Type B pancreatic cell (in vitro differentiated cells): ENCODE data around the gene ACTL7B. TPM values are rescaled to one million over a fixed set of nuclear protein-coding genes. Genes with fewer than 3 reads are reported as not detected.
"Not testable (repeated sequence)": the region's sequence is repeated elsewhere in the genome, so short reads cannot be mapped to it uniquely, and the experiment has no call there.

Experiments
- DNase-seq: peaks from one replicate; pipeline ENCODE4 v3.0.0; 2021; ENCODE audit warnings: mixed read lengths; ENCODE audit not compliant: unreplicated experiment; ENCODE audit errors: extremely low spot score
- H3K27ac Mint-ChIP-seq: 2 replicates; pipeline ENCODE4 v1.8.0; 2021; ENCODE audit warnings: mild to moderate bottlenecking, mixed read lengths
- H3K27me3 Mint-ChIP-seq: 2 replicates; pipeline ENCODE4 v1.8.0; 2021; ENCODE audit warnings: mixed read lengths
- H3K36me3 Mint-ChIP-seq: 2 replicates; pipeline ENCODE4 v1.8.0; 2021; ENCODE audit warnings: mixed read lengths
- H3K4me1 Mint-ChIP-seq: one replicate; pipeline ENCODE4 v1.8.0; 2021; ENCODE audit warnings: mixed read lengths; ENCODE audit not compliant: unreplicated experiment
- H3K4me3 Mint-ChIP-seq: 2 replicates; pipeline ENCODE4 v1.8.0; 2021; ENCODE audit warnings: mild to moderate bottlenecking, mixed read lengths
- H3K9me3 Mint-ChIP-seq: 2 replicates; pipeline ENCODE4 v1.8.0; 2021; ENCODE audit warnings: mixed read lengths
- CTCF ChIP-seq: fragments of 200-600 bp; sonication (generic); conservative IDR thresholded peaks from 2 replicates; pipeline ENCODE4 v1.5.0; 2021; ENCODE audit warnings: antibody characterized with exemption, mild to moderate bottlenecking
- total RNA-seq: library from RNA; stranded (reverse); gene quantifications from 2 replicates; pipeline ENCODE4 v1.2.1, GENCODE V29; 2021; ENCODE audit warnings: low replicate concordance

Gene ACTL7B
- total RNA-seq, 1 donor from 2014 or later = not detected

GRCh38 chr9:108897324-108898096 is 41.7 kb upstream of the ACTL7B start:
- no peak overlapping the region for H3K4me3 Mint-ChIP-seq
- no peak overlapping the region for H3K27ac Mint-ChIP-seq
- TF ChIP-seq CTCF = no peak
- peaks cover 6% of the 10 kb centered on the region for H3K4me1 Mint-ChIP-seq
- no peak for DNase-seq
- peaks cover 47% of the 10 kb centered on the region for H3K36me3 Mint-ChIP-seq
- no peaks in the 10 kb centered on the region for H3K9me3 Mint-ChIP-seq
- no peaks in the 10 kb centered on the region for H3K27me3 Mint-ChIP-seq

- H3K9me3 Mint-ChIP-seq = no peaks in the 10 kb centered on the region
- TF ChIP-seq CTCF = no peak
- DNase-seq = no peak
- peaks cover 53% of the 10 kb centered on the region for H3K36me3 Mint-ChIP-seq
- H3K4me1 Mint-ChIP-seq = no peaks in the 10 kb centered on the region
- H3K4me3 Mint-ChIP-seq = no peak overlapping the region
- H3K27me3 Mint-ChIP-seq = no peaks in the 10 kb centered on the region
- no peak overlapping the region for H3K27ac Mint-ChIP-seq
Observed at GRCh38 chr9:108894225-108894997, 38.6 kb upstream of the ACTL7B start.

- Mint-ChIP-seq H3K36me3 (peaks cover 47% of the 10 kb centered on the region), H3K4me1 (peaks cover 9% of the 10 kb centered on the region), H3K27me3 (no peaks in the 10 kb centered on the region), H3K27ac (no peak overlapping the region), H3K9me3 (no peaks in the 10 kb centered on the region), H3K4me3 (no peak overlapping the region)
- DNase-seq = no peak
- no peak for TF ChIP-seq CTCF
Observed at GRCh38 chr9:108889649-108890067, 33.9 kb upstream of the ACTL7B start.

- H3K27ac Mint-ChIP-seq, H3K27me3 Mint-ChIP-seq, DNase-seq, H3K4me3 Mint-ChIP-seq, H3K4me1 Mint-ChIP-seq, H3K9me3 Mint-ChIP-seq: not testable (repeated sequence)
- H3K36me3 Mint-ChIP-seq = peaks cover 50% of the 10 kb centered on the region
Observed at GRCh38 chr9:108886594-108887271, 30.9 kb upstream of the ACTL7B start.

GRCh38 chr9:108885643-108886348 is 30.0 kb upstream of the ACTL7B start:
- TF ChIP-seq CTCF = no peak
- H3K27ac Mint-ChIP-seq = no peak overlapping the region
- no peaks in the 10 kb centered on the region for H3K27me3 Mint-ChIP-seq
- no peak for DNase-seq
- no peaks in the 10 kb centered on the region for H3K9me3 Mint-ChIP-seq
- peaks cover 48% of the 10 kb centered on the region for H3K36me3 Mint-ChIP-seq
- H3K4me3 Mint-ChIP-seq = no peak overlapping the region
- peaks cover 9% of the 10 kb centered on the region for H3K4me1 Mint-ChIP-seq
